GM19351 (cell line): Measurements from ENCODE around the gene KANSL1.
"Not testable (repeated sequence)": the region's sequence is repeated elsewhere in the genome, so short reads cannot be mapped to it uniquely, and the experiment has no call there.

Experiments used
- ATAC-seq: cut with Tn5 transposase; IDR thresholded peaks from one replicate; pipeline ENCODE4 v1.9.1; 2021; ENCODE audit warnings: mild to moderate bottlenecking, moderate library complexity; ENCODE audit not compliant: unreplicated experiment

Gene KANSL1

GRCh38 chr17:46192439-46193150 is 634 bp downstream of the KANSL1 start:
- ATAC-seq, result peak; percentile 30

- no peak for ATAC-seq
Observed at GRCh38 chr17:46192189-46192438, 1.1 kb downstream of the KANSL1 start.

- ATAC-seq, result no peak
Observed at GRCh38 chr17:46191322-46192188, 1.7 kb downstream of the KANSL1 start.

GRCh38 chr17:46190763-46191162 is 2.5 kb downstream of the KANSL1 start:
- ATAC-seq, result no peak

- not testable (repeated sequence) for ATAC-seq
Observed at GRCh38 chr17:46186827-46187235, 6.4 kb downstream of the KANSL1 start.

GRCh38 chr17:46184696-46185095 is 8.5 kb downstream of the KANSL1 start:
- ATAC-seq, result no peak

GRCh38 chr17:46183383-46183782 is 9.8 kb downstream of the KANSL1 start:
- ATAC-seq, result not testable (repeated sequence)

- no peak for ATAC-seq
Observed at GRCh38 chr17:46182961-46183360, 10.3 kb downstream of the KANSL1 start.

- no peak for ATAC-seq
Observed at GRCh38 chr17:46181940-46182339, 11.3 kb downstream of the KANSL1 start.

- ATAC-seq, result not testable (repeated sequence)
Observed at GRCh38 chr17:46181316-46181715, 11.9 kb downstream of the KANSL1 start.

GRCh38 chr17:46180892-46181274 is 12.3 kb downstream of the KANSL1 start:
- no peak for ATAC-seq

- not testable (repeated sequence) for ATAC-seq
Observed at GRCh38 chr17:46180185-46180891, 12.9 kb downstream of the KANSL1 start.

- no peak for ATAC-seq
Observed at GRCh38 chr17:46179375-46179999, 13.7 kb downstream of the KANSL1 start.

GRCh38 chr17:46178550-46179214 is 14.5 kb downstream of the KANSL1 start:
- no peak for ATAC-seq

GRCh38 chr17:46176975-46177374 is 16.3 kb downstream of the KANSL1 start:
- no peak for ATAC-seq

GRCh38 chr17:46175891-46176290 is 17.3 kb downstream of the KANSL1 start:
- ATAC-seq, result no peak

GRCh38 chr17:46173153-46173552 is 20.1 kb downstream of the KANSL1 start:
- no peak for ATAC-seq

- ATAC-seq, result no peak
Observed at GRCh38 chr17:46171939-46172338, 21.3 kb downstream of the KANSL1 start.

GRCh38 chr17:46170639-46171429 is 22.4 kb downstream of the KANSL1 start:
- no peak for ATAC-seq
